Muscle layer of colon (tissue), 2 donors: ENCODE measurements around the gene PET100.

Experiments used
- H3K27ac ChIP-seq: one replicate; pipeline ENCODE4 v1.7.0; 2013; ENCODE audit warnings: low read depth, mild to moderate bottlenecking, low read length, moderate library complexity
- H3K27me3 ChIP-seq, 2 donors: one replicate each; pipeline ENCODE4 v1.7.0; 2013; ENCODE audit warnings: low read length in 2 of 2, mild to moderate bottlenecking in 2 of 2; ENCODE audit not compliant: insufficient read depth in 2 of 2, control insufficient read depth in 1 of 2
- H3K36me3 ChIP-seq: one replicate; pipeline ENCODE4 v1.7.0; 2013; ENCODE audit warnings: mild to moderate bottlenecking, low read length; ENCODE audit not compliant: insufficient read depth
- H3K4me1 ChIP-seq: one replicate; pipeline ENCODE4 v1.7.0; 2013; ENCODE audit warnings: mild to moderate bottlenecking, low read length; ENCODE audit not compliant: insufficient read depth
- H3K4me3 ChIP-seq, 2 donors: one replicate each; pipeline ENCODE4 v1.7.0; 2013; ENCODE audit warnings: low read length in 2 of 2, low read depth in 1 of 2, mild to moderate bottlenecking in 1 of 2, moderate library complexity in 1 of 2
- H3K9ac ChIP-seq: one replicate; pipeline ENCODE4 v1.7.0; 2013; ENCODE audit warnings: low read length
- H3K9me3 ChIP-seq: one replicate; pipeline ENCODE4 v1.7.0; 2013; ENCODE audit warnings: mild to moderate bottlenecking, low read length
- donor health status: abdominal sarcoma.
- donor health status: Adenocarcinoma of cecum.

PET100 gene, protein sequence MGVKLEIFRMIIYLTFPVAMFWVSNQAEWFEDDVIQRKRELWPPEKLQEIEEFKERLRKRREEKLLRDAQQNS

DNA sequence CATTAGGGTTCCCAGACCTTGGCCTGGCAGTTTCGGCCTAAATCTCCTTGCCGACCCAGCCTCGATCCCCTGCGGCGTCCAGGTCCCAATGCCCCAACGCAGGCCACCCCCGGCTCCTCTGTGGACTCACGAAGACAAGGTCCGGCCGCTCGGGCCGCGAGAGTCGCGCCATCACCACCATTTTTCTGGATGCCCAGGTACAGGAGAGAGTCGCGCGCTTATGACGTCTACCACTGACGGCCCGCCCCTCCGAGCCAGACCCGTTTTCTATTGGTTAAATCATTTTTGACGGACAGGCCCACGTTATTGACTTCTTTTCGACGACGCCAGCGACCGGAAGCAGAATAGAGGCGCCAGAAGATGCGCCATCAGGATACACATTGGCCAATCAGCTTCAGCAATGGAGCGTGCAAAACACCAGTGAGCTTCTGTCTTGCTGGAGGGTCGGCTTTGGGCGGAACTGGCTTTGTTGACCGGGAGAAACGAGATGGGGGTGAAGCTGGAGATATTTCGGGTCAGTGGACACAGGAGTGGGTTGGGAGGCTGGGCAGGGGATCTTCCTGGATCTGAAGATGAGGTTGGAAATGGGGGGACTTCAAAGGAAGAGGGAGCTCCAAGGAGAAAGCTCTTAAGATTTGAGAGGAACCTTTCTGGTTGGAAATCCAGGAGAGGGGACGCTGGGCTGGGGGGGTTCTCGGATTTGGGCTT, at the start of gene PET100, which contains the start of gene XAB2:
TSS of gene PET100 (plus strand) at position 447 of the 708 bp plus-strand sequence. CDS start at position 488, 41 bp downstream.
TSS of gene XAB2 (minus strand) at position 199 of the 708 bp plus-strand sequence. CDS start at position 181, 18 bp downstream.
- H3K36me3 ChIP-seq: peaks cover 22% of the 10 kb centered on the region

GRCh38 chr19:7582446-7582845, 47.1 kb upstream of the PET100 start:
- H3K9ac ChIP-seq: no peak overlapping the region
- no peaks in the 10 kb centered on the region for H3K36me3 ChIP-seq
- no peak overlapping the region for H3K27ac ChIP-seq
- H3K4me3 ChIP-seq: no peak overlapping the region
- no peaks in the 10 kb centered on the region for H3K4me1 ChIP-seq
- no peaks in the 10 kb centered on the region for H3K27me3 ChIP-seq
- no peaks in the 10 kb centered on the region for H3K9me3 ChIP-seq

More for the DNA sequence above, at the start of gene PET100, which contains the start of gene XAB2:
- Histone ChIP-seq H3K4me1 (peaks cover 29% of the 10 kb centered on the region), H3K27ac (peak within 1 kb of the TSS; percentile 79), H3K9me3 (no peaks in the 10 kb centered on the region), H3K27me3 (no peaks in the 10 kb centered on the region), H3K4me3 (peak within 1 kb of the TSS; percentile 81 to 100), H3K9ac (peak within 1 kb of the TSS; percentile 99)

DNA sequence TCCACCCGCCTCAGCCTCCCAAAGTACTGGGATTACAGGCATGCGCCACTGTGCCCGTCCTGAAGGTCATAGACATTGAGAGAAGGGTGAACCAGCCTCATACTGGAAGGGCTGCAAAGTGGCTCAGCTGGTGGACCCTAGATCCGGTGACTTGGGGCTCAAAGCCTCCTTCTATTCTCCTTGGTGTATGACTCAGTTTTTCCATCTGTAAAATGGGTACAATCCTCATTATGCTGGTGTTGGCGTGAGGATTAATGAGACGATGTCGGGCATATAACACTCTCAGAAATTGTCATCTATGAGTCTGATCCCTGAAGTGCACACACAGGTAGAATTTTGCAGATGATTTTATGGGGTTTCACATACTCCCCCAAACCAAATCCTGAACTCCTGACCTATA, 39.8 kb upstream of the PET100 start:
- Histone ChIP-seq H3K27me3 (peaks cover 8 to 20% of the 10 kb centered on the region in 2 donors), H3K4me1 (no peaks in the 10 kb centered on the region), H3K4me3 (no peak overlapping the region), H3K36me3 (no peaks in the 10 kb centered on the region), H3K9ac (no peak overlapping the region), H3K27ac (no peak overlapping the region), H3K9me3 (no peaks in the 10 kb centered on the region)

- Histone ChIP-seq H3K27ac (no peak overlapping the region), H3K9me3 (no peaks in the 10 kb centered on the region), H3K27me3 (peaks cover 8 to 25% of the 10 kb centered on the region in 2 donors), H3K4me3 (no peak overlapping the region), H3K9ac (no peak overlapping the region), H3K36me3 (no peaks in the 10 kb centered on the region), H3K4me1 (no peaks in the 10 kb centered on the region)
These were observed 39.3 kb upstream of the PET100 start for GRCh38 chr19:7590256-7590655.

GRCh38 chr19:7595466-7596133, 34.0 kb upstream of the PET100 start, which contains the start of gene CAMSAP3:
Gene CAMSAP3, plus strand, starts transcription at chr19:7595863. Its CDS starts 140 bp downstream, at chr19:7596003.
- Histone ChIP-seq H3K36me3 (no peaks in the 10 kb centered on the region), H3K4me3 (peak within 1 kb of the TSS in 1 of 2 donors; percentile 42), H3K9me3 (no peaks in the 10 kb centered on the region), H3K4me1 (no peaks in the 10 kb centered on the region), H3K9ac (no peak within 1 kb of the TSS), H3K27ac (no peak within 1 kb of the TSS), H3K27me3 (peaks cover 8 to 42% of the 10 kb centered on the region in 2 donors)

DNA sequence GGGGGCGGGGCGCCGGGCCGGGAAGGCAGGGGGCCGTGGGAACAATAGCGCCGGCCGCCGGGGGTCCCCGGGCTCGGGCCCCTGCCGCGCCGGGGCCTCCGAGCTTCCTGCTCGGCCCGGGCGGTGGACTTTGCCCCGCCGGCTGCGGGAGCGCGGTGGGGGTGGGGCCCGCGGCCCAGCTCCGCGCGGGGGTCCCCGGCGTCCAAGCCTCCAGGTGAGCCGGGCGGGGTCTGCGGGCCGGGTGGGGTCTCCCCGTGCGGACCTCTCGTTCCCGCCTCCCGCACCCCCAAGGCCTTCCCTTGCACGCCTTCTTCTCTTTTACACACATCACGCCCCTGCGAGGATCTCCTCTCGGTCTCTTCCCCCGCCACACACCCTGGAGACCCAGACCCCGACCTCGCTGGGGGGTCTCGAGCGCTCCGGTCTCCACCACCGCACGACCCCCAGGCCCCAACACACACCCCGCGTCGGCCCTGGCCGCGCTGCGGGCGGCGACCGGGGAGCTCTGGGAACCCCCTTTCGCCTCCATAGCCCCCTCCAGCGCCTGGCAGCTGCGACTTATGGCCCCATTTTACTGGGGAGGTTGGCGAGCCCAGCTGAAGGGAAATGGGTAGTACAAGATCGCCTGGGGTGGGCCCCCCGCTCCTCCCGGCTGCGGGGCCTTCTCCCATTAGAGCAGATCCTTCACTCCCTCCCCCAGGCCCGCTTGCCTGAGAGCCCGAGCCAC, 33.2 kb upstream of the PET100 start:
- Histone ChIP-seq H3K9ac (no peak overlapping the region), H3K4me1 (no peaks in the 10 kb centered on the region), H3K27ac (no peak overlapping the region), H3K9me3 (no peaks in the 10 kb centered on the region), H3K27me3 (peaks cover 8 to 38% of the 10 kb centered on the region in 2 donors), H3K4me3 (no peak overlapping the region), H3K36me3 (no peaks in the 10 kb centered on the region)

GRCh38 chr19:7597689-7598088, 31.9 kb upstream of the PET100 start:
- Histone ChIP-seq H3K9me3 (no peaks in the 10 kb centered on the region), H3K9ac (no peak overlapping the region), H3K27ac (no peak overlapping the region), H3K4me3 (no peak overlapping the region), H3K27me3 (peaks cover 8 to 38% of the 10 kb centered on the region in 2 donors), H3K36me3 (no peaks in the 10 kb centered on the region), H3K4me1 (no peaks in the 10 kb centered on the region)

GRCh38 chr19:7598180-7598579, 31.4 kb upstream of the PET100 start:
- H3K9me3 ChIP-seq: no peaks in the 10 kb centered on the region
- peaks cover 8 to 38% of the 10 kb centered on the region in 2 donors for H3K27me3 ChIP-seq
- no peaks in the 10 kb centered on the region for H3K36me3 ChIP-seq
- H3K9ac ChIP-seq: no peak overlapping the region
- H3K27ac ChIP-seq: no peak overlapping the region
- H3K4me3 ChIP-seq: no peak overlapping the region
- no peaks in the 10 kb centered on the region for H3K4me1 ChIP-seq

DNA sequence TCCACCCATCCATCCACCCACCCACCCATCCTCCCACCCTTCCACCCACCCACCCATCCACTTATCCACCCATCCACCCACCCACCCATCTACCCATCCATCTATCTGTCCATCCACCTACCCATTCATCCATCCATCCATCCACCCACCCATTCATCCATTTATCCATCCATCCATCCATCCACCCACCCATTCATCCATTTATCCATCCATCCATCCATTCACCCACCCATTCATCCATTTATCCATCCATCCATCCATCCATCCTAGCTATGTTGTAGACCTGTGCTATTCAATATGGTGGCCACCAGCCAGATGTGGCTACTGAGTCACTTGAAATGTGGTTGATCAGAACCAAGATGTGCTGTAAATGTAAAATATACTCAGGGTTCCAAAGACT, 28.9 kb upstream of the PET100 start:
- no peak overlapping the region for H3K9ac ChIP-seq
- peaks cover 0 to 39% of the 10 kb centered on the region in 2 donors for H3K27me3 ChIP-seq
- H3K9me3 ChIP-seq: no peaks in the 10 kb centered on the region
- no peaks in the 10 kb centered on the region for H3K4me1 ChIP-seq
- no peaks in the 10 kb centered on the region for H3K36me3 ChIP-seq
- H3K27ac ChIP-seq: no peak overlapping the region
- no peak overlapping the region for H3K4me3 ChIP-seq

DNA sequence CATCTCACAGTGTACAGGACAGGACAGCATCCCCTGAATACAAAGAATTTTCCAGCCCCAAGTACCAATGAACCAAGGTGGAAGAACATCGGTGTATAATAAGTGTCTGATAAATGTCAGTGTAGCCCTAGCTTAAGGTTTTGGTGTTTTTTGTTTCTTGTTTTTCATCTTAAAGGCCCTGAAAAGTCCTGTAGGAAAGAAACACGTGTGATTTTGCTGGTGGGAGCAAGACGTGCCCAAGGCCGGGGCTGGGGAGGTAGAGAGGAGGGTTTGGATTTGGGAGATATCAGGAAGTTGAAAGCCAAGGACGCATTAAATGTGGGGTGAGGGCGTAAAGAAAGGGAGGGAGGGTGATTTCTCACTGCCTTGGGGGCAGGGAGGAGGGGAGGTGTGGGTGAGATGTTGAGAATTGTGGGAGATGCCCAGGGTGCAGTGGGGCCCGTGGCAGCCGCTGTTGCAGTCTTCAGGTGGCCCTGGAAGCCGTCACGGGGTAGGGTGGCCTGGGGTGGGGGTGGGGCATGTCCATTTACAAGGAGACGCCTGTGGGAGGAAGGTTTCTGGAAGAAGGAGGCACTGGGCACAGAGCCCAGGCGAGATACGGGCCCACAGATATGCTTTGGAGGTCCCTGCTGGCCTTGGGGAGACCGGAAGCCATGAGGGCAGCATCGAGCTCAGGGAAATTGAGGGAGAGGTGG, 27.2 kb upstream of the PET100 start:
- Histone ChIP-seq H3K27ac (no peak overlapping the region), H3K27me3 (peaks cover 0 to 28% of the 10 kb centered on the region in 2 donors), H3K9me3 (no peaks in the 10 kb centered on the region), H3K36me3 (no peaks in the 10 kb centered on the region), H3K4me3 (no peak overlapping the region), H3K4me1 (no peaks in the 10 kb centered on the region), H3K9ac (no peak overlapping the region)
